Neural crest cell (in vitro differentiated cells): Measurements from ENCODE around the gene EPHA1. TPM values are rescaled to one million over a fixed set of nuclear protein-coding genes. Genes with fewer than 3 reads are reported as not detected.
A peak's percentile ranks its signal among the peaks of the same experiment; 100 is the strongest.

ENCODE experiments used
- DNase-seq: peaks from one replicate; pipeline ENCODE4 v3.0.0; 2021; ENCODE audit warnings: low read depth, mixed read lengths, low spot score
- H3K27ac Mint-ChIP-seq: one replicate; pipeline ENCODE4 v1.8.0; 2021; ENCODE audit warnings: mild to moderate bottlenecking, mixed read lengths; ENCODE audit not compliant: unreplicated experiment
- H3K27me3 Mint-ChIP-seq: 2 replicates; pipeline ENCODE4 v1.8.0; 2021; ENCODE audit warnings: low read depth, mild to moderate bottlenecking, mixed read lengths
- H3K36me3 Mint-ChIP-seq: 2 replicates; pipeline ENCODE4 v1.8.0; 2021; ENCODE audit warnings: low read depth, mild to moderate bottlenecking, mixed read lengths
- H3K4me1 Mint-ChIP-seq: 2 replicates; pipeline ENCODE4 v1.8.0; 2021; ENCODE audit warnings: mixed read lengths
- H3K4me3 Mint-ChIP-seq: one replicate; pipeline ENCODE4 v1.8.0; 2021; ENCODE audit warnings: mild to moderate bottlenecking, mixed read lengths
- H3K9me3 Mint-ChIP-seq: 2 replicates; pipeline ENCODE4 v1.8.0; 2021; ENCODE audit warnings: mixed read lengths
- total RNA-seq: library from RNA; stranded (reverse); gene quantifications from 2 replicates; pipeline ENCODE4 v1.2.1, GENCODE V29; 2021
- TF ChIP-seq, protein P1 (sequence below): fragments of 200-600 bp; sonication (generic); conservative IDR thresholded peaks from 2 replicates; pipeline ENCODE4 v1.5.0; 2021; ENCODE audit warnings: antibody characterized with exemption, mild to moderate bottlenecking

Gene EPHA1
- total RNA-seq, 1 donor from 2014 or later, result not detected

DNA sequence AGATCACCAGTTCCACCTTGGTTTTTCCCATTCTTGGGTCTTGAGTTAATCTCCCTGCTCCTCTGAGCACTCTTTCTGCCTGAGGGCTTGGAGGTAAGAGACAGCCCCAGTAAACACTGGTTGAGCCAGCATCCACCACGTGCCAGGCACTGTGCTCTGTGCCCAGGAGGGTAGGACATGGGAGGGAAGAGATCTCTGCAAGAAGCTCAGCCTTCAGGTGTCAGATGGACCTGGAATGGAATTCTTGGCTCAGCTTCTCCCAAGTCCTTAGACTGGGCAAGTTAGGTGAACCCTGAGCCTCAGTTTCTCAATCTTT is 25.1 kb downstream of the EPHA1 start:
- no peaks in the 10 kb centered on the region for H3K27me3 Mint-ChIP-seq
- TF ChIP-seq, protein P1, sequence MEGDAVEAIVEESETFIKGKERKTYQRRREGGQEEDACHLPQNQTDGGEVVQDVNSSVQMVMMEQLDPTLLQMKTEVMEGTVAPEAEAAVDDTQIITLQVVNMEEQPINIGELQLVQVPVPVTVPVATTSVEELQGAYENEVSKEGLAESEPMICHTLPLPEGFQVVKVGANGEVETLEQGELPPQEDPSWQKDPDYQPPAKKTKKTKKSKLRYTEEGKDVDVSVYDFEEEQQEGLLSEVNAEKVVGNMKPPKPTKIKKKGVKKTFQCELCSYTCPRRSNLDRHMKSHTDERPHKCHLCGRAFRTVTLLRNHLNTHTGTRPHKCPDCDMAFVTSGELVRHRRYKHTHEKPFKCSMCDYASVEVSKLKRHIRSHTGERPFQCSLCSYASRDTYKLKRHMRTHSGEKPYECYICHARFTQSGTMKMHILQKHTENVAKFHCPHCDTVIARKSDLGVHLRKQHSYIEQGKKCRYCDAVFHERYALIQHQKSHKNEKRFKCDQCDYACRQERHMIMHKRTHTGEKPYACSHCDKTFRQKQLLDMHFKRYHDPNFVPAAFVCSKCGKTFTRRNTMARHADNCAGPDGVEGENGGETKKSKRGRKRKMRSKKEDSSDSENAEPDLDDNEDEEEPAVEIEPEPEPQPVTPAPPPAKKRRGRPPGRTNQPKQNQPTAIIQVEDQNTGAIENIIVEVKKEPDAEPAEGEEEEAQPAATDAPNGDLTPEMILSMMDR, result no peak
- H3K4me3 Mint-ChIP-seq, result no peak overlapping the region
- peaks cover 15% of the 10 kb centered on the region for H3K4me1 Mint-ChIP-seq
- no peak for DNase-seq
- no peaks in the 10 kb centered on the region for H3K9me3 Mint-ChIP-seq
- no peak overlapping the region for H3K27ac Mint-ChIP-seq
- no peaks in the 10 kb centered on the region for H3K36me3 Mint-ChIP-seq

DNA sequence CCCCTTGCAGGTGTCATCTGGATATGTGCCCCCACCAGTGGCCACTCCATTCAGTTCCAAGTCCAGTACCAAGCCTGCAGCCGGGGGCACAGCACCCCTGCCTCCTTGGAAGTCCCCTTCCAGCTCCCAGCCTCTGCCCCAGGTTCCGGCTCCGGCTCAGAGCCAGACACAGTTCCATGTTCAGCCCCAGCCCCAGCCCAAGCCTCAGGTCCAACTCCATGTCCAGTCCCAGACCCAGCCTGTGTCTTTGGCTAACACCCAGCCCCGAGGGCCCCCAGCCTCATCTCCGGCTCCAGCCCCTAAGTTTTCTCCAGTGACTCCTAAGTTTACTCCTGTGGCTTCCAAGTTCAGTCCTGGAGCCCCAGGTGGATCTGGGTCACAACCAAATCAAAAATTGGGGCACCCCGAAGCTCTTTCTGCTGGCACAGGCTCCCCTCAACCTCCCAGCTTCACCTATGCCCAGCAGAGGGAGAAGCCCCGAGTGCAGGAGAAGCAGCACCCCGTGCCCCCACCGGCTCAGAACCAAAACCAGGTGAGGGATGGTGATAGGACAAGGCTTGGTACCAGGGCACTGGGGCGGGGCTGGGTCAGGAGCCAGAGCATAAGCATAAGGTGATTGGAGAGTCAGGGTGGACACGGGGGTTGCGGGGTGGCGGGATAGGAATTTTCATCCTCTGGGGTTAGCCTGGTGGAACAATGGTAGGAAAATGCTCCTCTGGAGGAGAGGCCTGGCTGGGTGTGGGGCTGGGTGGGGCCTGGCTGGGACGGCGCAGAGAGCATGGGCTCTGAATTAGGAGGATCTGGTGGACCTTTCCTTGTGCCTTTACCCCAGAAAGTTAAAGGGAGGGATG is 25.6 kb downstream of the EPHA1 start:
- Mint-ChIP-seq H3K9me3 (no peaks in the 10 kb centered on the region), H3K27ac (no peak overlapping the region), H3K4me1 (peaks cover 15% of the 10 kb centered on the region), H3K36me3 (no peaks in the 10 kb centered on the region), H3K27me3 (no peaks in the 10 kb centered on the region), H3K4me3 (no peak overlapping the region)
- no peak for DNase-seq
- TF ChIP-seq, protein P1, result no peak

DNA sequence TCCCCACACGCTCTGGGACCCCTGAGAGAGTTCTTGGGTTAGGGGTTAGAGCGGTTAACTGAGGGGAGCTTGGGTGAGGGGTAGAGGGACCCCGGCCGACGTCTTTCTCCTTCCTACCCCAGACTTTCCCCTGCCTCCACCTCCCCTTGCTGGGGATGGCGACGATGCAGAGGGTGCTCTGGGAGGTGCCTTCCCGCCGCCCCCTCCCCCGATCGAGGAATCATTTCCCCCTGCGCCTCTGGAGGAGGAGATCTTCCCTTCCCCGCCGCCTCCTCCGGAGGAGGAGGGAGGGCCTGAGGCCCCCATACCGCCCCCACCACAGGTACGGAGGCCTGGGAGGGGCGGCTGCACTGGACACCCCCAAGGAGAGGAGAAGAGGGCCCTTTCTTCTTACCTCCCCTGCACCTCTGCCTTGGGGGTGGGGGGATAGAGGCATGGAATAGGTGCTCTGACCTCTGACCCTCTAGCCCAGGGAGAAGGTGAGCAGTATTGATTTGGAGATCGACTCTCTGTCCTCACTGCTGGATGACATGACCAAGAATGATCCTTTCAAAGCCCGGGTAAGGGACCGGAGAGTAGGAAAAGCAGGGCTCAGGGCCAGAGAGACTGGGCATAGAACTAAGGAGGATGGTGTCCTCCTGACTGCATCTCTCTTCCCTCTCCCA is 26.4 kb downstream of the EPHA1 start:
- TF ChIP-seq, protein P1, result no peak
- no peak overlapping the region for H3K27ac Mint-ChIP-seq
- no peaks in the 10 kb centered on the region for H3K9me3 Mint-ChIP-seq
- H3K27me3 Mint-ChIP-seq, result no peaks in the 10 kb centered on the region
- H3K4me1 Mint-ChIP-seq, result peaks cover 16% of the 10 kb centered on the region
- no peak overlapping the region for H3K4me3 Mint-ChIP-seq
- DNase-seq, result no peak
- H3K36me3 Mint-ChIP-seq, result no peaks in the 10 kb centered on the region

DNA sequence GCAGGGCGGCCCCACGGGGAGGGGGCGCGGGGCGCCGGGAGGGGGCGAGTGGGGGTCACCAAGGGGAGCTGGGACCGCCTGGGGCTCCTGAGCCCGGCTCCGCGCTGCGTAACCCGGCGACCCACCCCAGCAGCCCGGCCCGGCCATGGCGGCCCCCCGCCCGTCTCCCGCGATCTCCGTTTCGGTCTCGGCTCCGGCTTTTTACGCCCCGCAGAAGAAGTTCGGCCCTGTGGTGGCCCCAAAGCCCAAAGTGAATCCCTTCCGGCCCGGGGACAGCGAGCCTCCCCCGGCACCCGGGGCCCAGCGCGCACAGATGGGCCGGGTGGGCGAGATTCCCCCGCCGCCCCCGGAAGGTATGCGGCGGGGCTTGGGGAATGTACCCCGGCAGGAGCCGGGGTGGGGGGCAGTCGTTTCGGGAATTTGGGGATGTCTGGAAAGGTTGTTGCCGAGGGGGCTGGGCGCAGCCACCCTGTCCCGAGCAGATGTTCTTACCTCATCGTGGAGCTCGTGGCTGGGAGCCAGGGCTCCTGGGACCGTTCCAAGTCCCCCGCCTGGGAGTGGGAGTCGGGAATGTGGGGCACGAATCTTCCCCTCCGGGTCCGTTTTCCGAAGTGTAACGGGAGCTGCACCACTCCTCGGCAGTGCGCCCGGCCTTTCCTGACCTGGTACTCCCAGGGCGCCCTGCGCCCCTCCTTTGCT is 27.1 kb downstream of the EPHA1 start:
- peak; percentile 26 for DNase-seq

More for the DNA sequence above, 27.1 kb downstream of the EPHA1 start:
- no peak overlapping the region for H3K27ac Mint-ChIP-seq
- no peak overlapping the region for H3K4me3 Mint-ChIP-seq
- TF ChIP-seq, protein P1, result no peak
- no peaks in the 10 kb centered on the region for H3K36me3 Mint-ChIP-seq
- H3K4me1 Mint-ChIP-seq, result peaks cover 18% of the 10 kb centered on the region
- H3K9me3 Mint-ChIP-seq, result no peaks in the 10 kb centered on the region
- H3K27me3 Mint-ChIP-seq, result no peaks in the 10 kb centered on the region
